PC-3 (cell line): Measurements from ENCODE around the gene RAD9A.

Experiments
- CTCF ChIP-seq: fragments of 300-600 bp; sonication (generic); conservative IDR thresholded peaks from 2 replicates; pipeline ENCODE4 v1.5.1; 2017; ENCODE audit warnings: antibody characterized with exemption, low read depth, mild to moderate bottlenecking, low read length
- EZH2 ChIP-seq: fragments of 300-600 bp; sonication (generic); IDR thresholded peaks from one replicate; pipeline ENCODE4 v1.6.1; 2017; ENCODE audit warnings: antibody characterized with exemption, mild to moderate bottlenecking, low read length; ENCODE audit not compliant: unreplicated experiment
- EZH2phosphoT487 ChIP-seq: fragments of 300-600 bp; sonication (generic); IDR thresholded peaks from 2 replicates; pipeline ENCODE4 v1.6.1; 2018; ENCODE audit warnings: mild to moderate bottlenecking, antibody characterized with exemption, low read length, borderline replicate concordance

GRCh38 chr11:67422891-67423290, 31.1 kb downstream of the RAD9A start:
- no peak for TF ChIP-seq CTCF
- no peak for TF ChIP-seq EZH2phosphoT487
- TF ChIP-seq EZH2: no peak
